Tibial nerve (tissue), 4 donors: Measurements from ENCODE around the gene PTPRM. TPM values are rescaled to one million over a fixed set of nuclear protein-coding genes. Genes with fewer than 3 reads are reported as not detected.

Source experiments
- DNase-seq, 2 donors: peaks; one replicate each; pipeline ENCODE4 v3.0.0-alpha.2; 2019; ENCODE audit warnings: low spot score in 2 of 2
- H3K27ac ChIP-seq, 4 donors: fragments of 200-600 bp; sonication (generic) in 3 of 4; one replicate each; pipeline ENCODE4 v1.5.1; 2017 to 2019; ENCODE audit warnings: mild to moderate bottlenecking in 1 of 4
- H3K27me3 ChIP-seq, 2 donors: fragments of 200-600 bp; sonication (generic) in 1 of 2; one replicate each; pipeline versions ENCODE4 v1.5.1 to v1.6.0; 2017 to 2019
- H3K36me3 ChIP-seq, 3 donors: fragments of 200-600 bp; sonication (generic); one replicate each; pipeline ENCODE4 v1.5.1; 2018 to 2019
- H3K4me1 ChIP-seq, 4 donors: fragments of 200-600 bp; sonication (generic) in 3 of 4; one replicate each; pipeline ENCODE4 v1.5.1; 2017 to 2019
- H3K4me3 ChIP-seq, 4 donors: fragments of 200-600 bp; sonication (generic) in 3 of 4; one replicate each; pipeline ENCODE4 v1.5.1; 2017 to 2019; ENCODE audit warnings: mild to moderate bottlenecking in 1 of 4, moderate library complexity in 1 of 4
- H3K9me3 ChIP-seq, 4 donors: fragments of 200-600 bp; sonication (generic) in 3 of 4; one replicate each; pipeline ENCODE4 v1.5.1; 2017 to 2019
- EP300 ChIP-seq, 2 donors: sonication (generic); formaldehyde crosslinking; IDR thresholded peaks; one replicate each; pipeline ENCODE4 v1.6.1; 2017; ENCODE audit warnings: antibody characterized with exemption in 2 of 2, mild to moderate bottlenecking in 1 of 2
- POLR2A ChIP-seq, 2 donors: fragments of 450-650 bp; IDR thresholded peaks; one replicate each; pipeline ENCODE4 v1.6.1; 2017; ENCODE audit warnings: antibody characterized with exemption in 2 of 2, mild to moderate bottlenecking in 2 of 2, moderate library complexity in 2 of 2
- WGBS, 2 donors: methylation state at CpG; one replicate each; pipeline ENCODE4 v1.1.5; 2018; 5-methylcytosine and 5-hydroxymethylcytosine counted together
- total RNA-seq, 4 donors: library from RNA; depleted of rRNA; stranded (reverse); fragments of >200 nt; gene quantifications; one replicate each; pipeline ENCODE4 v1.1.0, GENCODE V29; 2016
- TF ChIP-seq, protein P1 (sequence below), 5 experiments: fragments of 200-600 bp in 3 of 5; fragments of 450-650 bp in 2 of 5; sonication (generic) in 3 of 5; IDR thresholded peaks; one replicate each; pipeline ENCODE4 v1.5.1; 2016 to 2019; ENCODE audit warnings: antibody characterized with exemption in 5 of 5, mild to moderate bottlenecking in 3 of 5, moderate library complexity in 2 of 5

The PTPRM gene
- total RNA-seq, 4 donors from 2014 or later = 62.2 to 92.4 (median 80.7) TPM

DNA sequence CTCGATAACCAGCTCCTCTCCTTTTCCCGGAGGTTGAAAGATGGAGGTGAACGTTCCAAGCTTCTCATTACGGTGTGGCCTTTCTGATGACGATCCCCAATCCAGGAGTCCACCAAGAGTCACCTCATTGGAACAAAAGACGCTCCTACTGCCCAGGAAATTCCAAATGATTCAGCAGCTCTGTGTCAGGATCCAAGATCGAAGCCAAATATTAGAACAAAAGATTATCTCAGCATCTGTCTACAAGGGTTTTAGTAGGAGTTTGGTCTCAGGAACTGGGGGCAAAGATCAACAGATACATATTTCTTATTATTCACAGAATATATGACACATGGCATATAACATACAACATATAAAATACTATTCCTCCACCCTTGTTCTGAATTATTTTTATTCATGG lies 881.0 kb downstream of the PTPRM start:
- TF ChIP-seq, protein P1, sequence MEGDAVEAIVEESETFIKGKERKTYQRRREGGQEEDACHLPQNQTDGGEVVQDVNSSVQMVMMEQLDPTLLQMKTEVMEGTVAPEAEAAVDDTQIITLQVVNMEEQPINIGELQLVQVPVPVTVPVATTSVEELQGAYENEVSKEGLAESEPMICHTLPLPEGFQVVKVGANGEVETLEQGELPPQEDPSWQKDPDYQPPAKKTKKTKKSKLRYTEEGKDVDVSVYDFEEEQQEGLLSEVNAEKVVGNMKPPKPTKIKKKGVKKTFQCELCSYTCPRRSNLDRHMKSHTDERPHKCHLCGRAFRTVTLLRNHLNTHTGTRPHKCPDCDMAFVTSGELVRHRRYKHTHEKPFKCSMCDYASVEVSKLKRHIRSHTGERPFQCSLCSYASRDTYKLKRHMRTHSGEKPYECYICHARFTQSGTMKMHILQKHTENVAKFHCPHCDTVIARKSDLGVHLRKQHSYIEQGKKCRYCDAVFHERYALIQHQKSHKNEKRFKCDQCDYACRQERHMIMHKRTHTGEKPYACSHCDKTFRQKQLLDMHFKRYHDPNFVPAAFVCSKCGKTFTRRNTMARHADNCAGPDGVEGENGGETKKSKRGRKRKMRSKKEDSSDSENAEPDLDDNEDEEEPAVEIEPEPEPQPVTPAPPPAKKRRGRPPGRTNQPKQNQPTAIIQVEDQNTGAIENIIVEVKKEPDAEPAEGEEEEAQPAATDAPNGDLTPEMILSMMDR (IDR thresholded peaks at IDR 0.05) = no peak
- TF ChIP-seq POLR2A (IDR thresholded peaks at IDR 0.05) (no peak), EP300 (IDR thresholded peaks at IDR 0.05) (no peak)
- Histone ChIP-seq H3K4me1 (no peaks in the 10 kb centered on the region), H3K9me3 (no peaks in the 10 kb centered on the region), H3K4me3 (no peak overlapping the region), H3K36me3 (no peaks in the 10 kb centered on the region), H3K27ac (no peak overlapping the region), H3K27me3 (no peaks in the 10 kb centered on the region)
- 74 to 84% methylated on average over 7 of the region's 7 CpGs for WGBS, 2 donors
- no peak for DNase-seq

DNA sequence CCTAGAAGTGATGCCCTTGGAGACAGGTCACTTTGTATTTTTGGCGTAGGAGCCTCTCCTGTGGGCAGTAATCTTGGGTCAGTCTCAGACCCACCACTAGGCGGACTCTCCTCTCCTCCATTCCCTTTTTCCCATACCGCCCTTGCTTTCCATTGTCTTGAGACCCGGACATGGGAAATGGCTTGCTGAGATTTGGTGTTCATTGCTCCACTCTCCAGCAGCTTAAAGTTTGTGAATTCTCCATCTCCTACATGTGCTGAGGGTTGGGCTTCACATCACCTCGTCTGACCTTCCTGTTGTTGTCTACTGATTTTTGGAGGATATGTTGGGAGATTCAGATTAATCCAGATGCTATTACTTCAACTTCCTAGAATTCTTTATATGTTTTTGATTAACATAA lies 882.9 kb downstream of the PTPRM start:
- TF ChIP-seq POLR2A (IDR thresholded peaks at IDR 0.05) (no peak), EP300 (IDR thresholded peaks at IDR 0.05) (no peak)
- TF ChIP-seq, protein P1 (IDR thresholded peaks at IDR 0.05) = peak in 1 of 5 experiments; percentile 5
- H3K36me3 ChIP-seq = no peaks in the 10 kb centered on the region
- H3K9me3 ChIP-seq = no peaks in the 10 kb centered on the region
- 50 to 52% methylated on average over 5 of the region's 5 CpGs for WGBS, 2 donors
- DNase-seq = no peak
- no peaks in the 10 kb centered on the region for H3K27me3 ChIP-seq
- no peak overlapping the region for H3K4me3 ChIP-seq
- H3K27ac ChIP-seq = no peak overlapping the region
- no peaks in the 10 kb centered on the region for H3K4me1 ChIP-seq

DNA sequence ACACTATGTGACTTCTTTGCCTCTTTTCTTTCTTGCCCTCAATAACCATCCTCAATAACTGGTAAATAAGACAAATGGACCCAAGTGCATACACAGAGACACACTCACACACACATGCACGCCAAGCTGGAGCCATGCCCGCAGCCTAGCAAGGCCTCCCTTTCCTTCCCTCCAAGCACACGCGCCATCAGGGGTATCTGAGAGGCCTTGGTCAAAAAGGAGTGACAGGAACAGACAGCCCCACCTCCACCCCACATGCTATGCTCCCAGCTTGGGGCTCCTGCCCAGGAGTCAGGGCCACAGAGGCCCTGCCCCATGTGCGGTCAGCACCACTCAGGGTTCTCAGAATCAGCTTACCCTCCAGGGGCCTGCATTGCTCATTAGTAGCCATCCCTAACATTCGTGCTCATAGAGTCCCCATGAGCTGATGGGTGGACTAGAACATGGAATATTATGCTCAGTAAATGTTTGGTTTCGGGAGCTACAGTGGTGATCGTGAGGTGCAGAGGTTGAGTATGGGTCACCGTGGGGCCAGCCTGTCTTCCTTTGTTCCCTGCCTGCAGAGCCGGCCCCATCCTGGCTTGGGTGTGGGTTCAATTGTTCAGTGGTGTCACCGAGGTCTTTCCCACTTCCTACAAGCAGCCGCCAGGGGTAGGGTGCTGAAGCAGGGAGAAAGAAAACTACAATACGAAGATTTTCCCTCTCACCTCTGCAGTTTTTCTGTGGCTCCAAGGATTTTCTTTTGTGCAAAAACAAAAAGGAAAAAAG lies 884.0 kb downstream of the PTPRM start:
- H3K36me3 ChIP-seq = no peaks in the 10 kb centered on the region
- TF ChIP-seq EP300 (IDR thresholded peaks at IDR 0.05) (no peak), POLR2A (IDR thresholded peaks at IDR 0.05) (no peak)
- TF ChIP-seq, protein P1 (IDR thresholded peaks at IDR 0.05) = no peak
- 66 to 69% methylated on average over 13 of the region's 13 CpGs for WGBS, 2 donors
- H3K27ac ChIP-seq = no peak overlapping the region
- no peak for DNase-seq
- no peaks in the 10 kb centered on the region for H3K9me3 ChIP-seq
- no peaks in the 10 kb centered on the region for H3K27me3 ChIP-seq
- H3K4me1 ChIP-seq = no peaks in the 10 kb centered on the region
- H3K4me3 ChIP-seq = no peak overlapping the region

DNA sequence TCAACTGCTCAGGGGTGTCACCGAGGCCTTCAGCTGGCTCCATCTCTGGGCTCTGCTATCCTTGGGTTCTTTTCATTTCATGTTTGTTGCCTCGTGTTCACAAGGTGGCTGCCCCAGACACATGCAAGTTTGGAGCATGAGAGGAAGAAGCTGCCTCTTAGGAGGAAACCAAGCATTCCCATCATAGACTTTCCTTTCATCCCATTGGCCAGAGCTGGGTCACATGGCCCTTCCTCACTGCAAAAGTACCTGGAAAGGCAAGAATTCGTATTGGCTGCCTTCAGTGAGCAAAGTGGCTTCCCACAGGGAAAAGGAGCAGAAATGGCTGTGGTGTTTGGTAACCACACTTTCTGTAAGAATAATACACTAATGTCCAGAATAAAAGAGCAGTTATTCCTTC lies 886.4 kb downstream of the PTPRM start:
- H3K27me3 ChIP-seq = no peaks in the 10 kb centered on the region
- TF ChIP-seq, protein P1 (IDR thresholded peaks at IDR 0.05) = no peak
- no peak for TF ChIP-seq POLR2A (IDR thresholded peaks at IDR 0.05)
- TF ChIP-seq EP300 (IDR thresholded peaks at IDR 0.05) = no peak
- no peak overlapping the region for H3K27ac ChIP-seq
- no peaks in the 10 kb centered on the region for H3K9me3 ChIP-seq
- H3K4me3 ChIP-seq = no peak overlapping the region
- H3K36me3 ChIP-seq = no peaks in the 10 kb centered on the region
- WGBS, 2 donors = 66 to 78% methylated on average over 3 of the region's 3 CpGs
- no peaks in the 10 kb centered on the region for H3K4me1 ChIP-seq
- no peak for DNase-seq

DNA sequence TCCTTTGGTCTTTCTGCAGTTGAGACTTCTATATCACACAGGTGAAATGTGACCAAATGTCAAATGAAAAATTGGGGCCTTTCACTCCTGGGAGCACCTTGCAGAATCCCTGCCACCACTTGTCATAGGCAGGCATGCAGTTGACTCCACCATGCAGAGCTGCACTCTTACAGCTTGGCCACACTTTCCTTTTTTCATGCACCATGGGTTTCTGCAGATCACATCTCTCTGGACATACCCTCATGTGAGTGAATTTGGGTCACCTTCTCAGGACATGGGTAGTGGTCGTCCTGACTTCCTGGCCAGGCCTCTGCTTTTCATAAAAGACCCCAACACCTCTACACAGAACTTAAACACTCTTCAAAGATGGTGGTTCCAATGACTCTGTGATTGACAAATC lies 887.0 kb downstream of the PTPRM start:
- Histone ChIP-seq H3K4me3 (no peak overlapping the region), H3K9me3 (no peaks in the 10 kb centered on the region), H3K27me3 (no peaks in the 10 kb centered on the region), H3K4me1 (no peaks in the 10 kb centered on the region), H3K27ac (no peak overlapping the region), H3K36me3 (no peaks in the 10 kb centered on the region)
- 48 to 71% methylated on average over 1 of the region's 1 CpG for WGBS, 2 donors
- no peak for DNase-seq
- TF ChIP-seq POLR2A (IDR thresholded peaks at IDR 0.05) = no peak
- TF ChIP-seq, protein P1 (IDR thresholded peaks at IDR 0.05) = no peak
- TF ChIP-seq EP300 (IDR thresholded peaks at IDR 0.05) = no peak
